ENCODE data around the gene NMNAT2.

The NMNAT2 gene

GRCh38 chr1:183233113-183233512 is 185.1 kb downstream of the NMNAT2 start:
- no peak for DNase-seq

DNA sequence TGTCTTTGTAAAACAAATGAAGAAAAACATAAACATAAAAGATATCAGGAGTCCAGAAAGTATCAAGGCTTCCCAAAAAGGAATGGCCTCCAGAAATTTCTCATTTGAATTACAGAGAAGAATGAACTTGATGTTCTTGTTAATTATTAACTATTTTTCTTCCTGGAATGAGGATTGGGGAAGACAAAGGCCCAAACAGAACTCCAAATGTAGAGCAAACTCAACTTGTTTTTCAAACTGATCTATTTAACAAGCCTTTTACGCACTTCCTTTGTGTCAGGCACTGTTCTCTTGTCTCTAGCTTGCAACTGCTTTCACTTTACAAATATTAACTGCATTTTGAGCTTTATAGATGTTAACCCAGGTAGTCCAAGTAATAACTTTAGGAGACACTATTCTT is 186.6 kb downstream of the NMNAT2 start:
- no peak for DNase-seq

DNA sequence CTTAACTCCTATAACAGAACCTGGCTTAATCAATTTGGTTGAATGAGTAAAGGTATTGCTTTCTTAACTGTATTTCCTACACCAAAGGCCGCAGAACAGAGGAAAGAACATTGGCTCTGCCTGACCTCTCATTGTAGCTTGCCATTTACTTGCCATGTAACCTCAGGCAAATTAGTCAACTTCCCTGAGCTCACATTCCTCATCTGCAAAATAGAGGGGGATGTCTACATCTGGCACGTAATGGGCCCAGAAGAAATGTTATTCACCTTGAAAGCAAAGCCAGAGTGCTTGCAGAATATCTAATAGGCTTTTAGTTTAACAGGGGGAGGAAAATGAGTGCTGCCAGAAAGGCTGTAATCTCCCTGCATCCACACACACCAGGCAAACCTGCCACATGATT is 187.8 kb downstream of the NMNAT2 start:
- no peak for DNase-seq

DNA sequence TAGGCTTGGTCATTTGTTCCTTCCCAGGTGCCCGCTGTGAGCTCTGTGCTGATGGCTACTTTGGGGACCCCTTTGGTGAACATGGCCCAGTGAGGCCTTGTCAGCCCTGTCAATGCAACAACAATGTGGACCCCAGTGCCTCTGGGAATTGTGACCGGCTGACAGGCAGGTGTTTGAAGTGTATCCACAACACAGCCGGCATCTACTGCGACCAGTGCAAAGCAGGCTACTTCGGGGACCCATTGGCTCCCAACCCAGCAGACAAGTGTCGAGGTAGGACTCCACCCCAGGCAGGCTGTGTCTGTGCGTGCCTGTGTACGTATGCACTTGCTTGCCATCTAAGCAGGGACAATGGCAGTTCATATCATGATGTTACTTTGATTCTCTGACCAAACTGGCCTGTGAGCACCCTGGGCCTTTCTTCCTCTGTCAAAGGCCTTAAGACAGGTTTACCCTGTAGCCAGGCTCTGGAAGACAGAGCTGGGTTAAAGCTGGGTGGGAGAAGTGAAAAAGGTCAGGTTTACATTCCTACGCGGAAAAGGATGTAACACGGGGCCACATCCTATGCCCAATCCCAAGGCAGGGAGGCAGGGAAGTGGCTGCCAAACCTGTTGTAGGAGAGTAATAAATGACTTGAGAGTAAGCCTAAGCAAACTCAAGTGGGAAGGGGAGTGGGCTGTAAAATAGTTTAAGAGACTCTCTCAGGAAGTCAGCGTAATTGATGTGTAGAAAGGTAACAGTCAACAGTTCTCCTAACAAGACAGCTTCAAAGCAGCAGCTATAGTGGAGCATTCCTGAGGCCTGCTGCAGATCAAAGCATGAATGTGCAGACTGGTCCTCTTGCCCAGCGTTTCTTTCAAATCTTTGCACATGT is 189.6 kb downstream of the NMNAT2 start:
- no peak for DNase-seq

DNA sequence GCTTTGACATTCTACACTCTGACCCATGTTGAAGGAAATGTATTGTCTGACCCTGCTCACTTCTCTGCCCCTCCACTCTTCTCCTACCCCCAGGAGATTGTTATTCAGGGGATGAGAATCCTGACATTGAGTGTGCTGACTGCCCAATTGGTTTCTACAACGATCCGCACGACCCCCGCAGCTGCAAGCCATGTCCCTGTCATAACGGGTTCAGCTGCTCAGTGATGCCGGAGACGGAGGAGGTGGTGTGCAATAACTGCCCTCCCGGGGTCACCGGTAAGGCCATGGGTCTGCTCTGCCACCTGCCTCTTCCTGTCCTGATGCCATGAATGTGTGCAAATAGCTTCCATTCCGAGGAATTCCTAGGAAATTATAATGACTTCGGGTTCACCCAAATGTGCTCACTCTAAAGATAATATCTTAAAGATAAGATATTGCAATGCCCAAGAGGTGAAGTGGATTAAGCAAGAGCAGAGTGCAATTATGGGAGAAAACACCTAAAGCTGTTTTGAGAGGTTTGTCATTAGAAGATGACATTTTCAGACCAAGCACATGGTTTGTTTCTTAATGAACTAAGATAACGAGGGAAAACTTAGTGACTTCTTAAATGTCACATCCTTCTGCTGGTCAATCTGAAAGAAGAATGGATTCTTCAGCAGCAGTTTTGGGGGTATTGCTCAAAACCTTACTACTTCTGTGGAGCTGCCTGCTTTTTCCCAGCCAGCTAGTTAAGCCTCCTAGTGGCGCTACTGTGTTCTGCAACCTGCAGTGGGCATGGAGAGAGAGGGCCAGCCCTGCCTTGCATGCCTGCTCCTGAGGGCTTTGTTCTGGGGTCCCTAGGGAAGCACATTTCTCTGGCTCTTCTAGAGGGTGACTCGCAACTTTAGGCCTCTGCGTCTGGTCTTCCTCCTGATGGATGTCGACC is 190.5 kb downstream of the NMNAT2 start:
- peak; percentile 5 for DNase-seq

GRCh38 chr1:183226963-183227362 is 191.2 kb downstream of the NMNAT2 start:
- no peak for DNase-seq

DNA sequence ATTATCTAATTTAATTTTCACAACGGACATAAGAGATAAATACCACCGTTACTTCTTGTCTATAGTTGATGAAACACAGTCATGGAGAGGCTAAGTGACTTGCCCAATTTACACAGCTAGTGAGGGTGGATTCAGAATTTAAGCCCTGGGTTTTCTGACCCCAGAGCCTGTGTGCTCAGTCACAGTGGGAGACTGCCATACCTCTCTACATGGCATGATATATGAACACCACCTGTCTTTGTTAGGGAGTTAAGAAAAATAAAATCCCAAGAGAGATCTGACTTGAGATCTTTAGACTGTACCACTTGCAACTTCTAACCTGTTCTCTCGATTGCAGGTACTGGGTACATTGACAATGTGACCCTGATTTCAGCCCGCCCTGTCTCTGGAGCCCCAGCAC is 191.8 kb downstream of the NMNAT2 start:
- no peak for DNase-seq

DNA sequence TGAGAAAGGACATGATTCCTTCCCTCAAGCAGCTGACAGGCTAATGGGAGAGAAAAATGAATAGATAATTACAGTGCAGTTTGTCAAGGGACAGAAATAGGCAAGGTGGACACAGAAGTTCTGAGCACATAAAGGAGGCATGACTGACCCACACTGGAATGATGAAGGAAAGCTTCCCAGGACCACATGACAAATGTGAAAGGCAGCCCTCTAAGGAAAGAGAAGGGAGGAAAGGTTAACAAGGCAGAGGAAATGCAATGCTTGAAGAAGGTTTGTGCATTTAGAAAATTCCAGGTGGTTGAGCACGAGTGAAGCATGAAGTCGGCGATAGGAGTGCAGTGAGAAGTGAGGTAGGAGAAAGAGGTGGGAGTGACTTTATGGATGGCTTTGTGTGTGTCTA is 194.7 kb downstream of the NMNAT2 start:
- DNase-seq, result no peak

DNA sequence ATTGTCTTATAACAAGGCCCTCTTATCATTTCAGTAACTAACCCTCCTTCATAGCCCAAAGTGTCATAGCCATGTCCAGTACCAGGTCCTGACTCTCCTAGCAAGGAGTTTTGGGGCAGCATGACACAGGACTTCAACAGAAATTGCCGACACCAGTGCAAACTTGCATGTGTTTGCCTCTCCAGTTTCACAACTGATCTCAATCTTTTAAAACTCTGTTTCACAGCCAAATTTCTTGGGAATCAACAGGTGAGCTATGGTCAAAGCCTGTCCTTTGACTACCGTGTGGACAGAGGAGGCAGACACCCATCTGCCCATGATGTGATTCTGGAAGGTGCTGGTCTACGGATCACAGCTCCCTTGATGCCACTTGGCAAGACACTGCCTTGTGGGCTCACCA is 195.3 kb downstream of the NMNAT2 start:
- no peak for DNase-seq

GRCh38 chr1:183219616-183220009 is 198.6 kb downstream of the NMNAT2 start:
- DNase-seq, result no peak

DNA sequence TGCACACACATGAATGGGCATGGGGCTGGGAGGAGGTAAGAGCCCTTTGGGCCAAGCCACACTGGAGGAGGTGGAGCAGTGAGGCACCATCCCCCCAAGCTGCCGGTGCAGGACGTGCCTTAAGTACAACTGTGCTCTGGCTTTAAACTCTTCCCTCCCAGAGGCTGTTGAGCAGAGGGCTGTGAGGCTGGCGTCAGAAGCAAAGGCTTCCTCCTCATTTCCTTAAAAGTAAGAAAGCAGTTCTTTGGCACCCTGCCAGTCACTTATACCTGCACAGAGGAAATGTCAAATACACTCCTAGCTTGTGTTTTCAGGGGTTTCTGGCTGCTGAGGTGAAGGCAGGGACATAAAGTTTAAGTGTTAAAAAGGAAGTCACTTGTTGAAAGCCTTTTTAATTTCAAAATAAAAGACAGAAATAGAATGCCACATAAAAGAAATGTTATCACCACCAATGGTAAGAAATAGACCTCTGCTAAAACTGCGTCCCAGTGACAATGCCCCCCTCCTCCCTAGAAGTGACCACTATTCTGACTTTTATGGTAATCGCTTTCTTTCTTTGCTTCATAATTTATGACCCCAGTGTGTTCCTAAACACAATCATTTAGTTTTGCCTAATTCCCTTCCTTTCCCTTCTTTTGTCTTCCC is 199.1 kb downstream of the NMNAT2 start:
- no peak for DNase-seq

GRCh38 chr1:183218027-183218618 is 200.1 kb downstream of the NMNAT2 start:
- no peak for DNase-seq

DNA sequence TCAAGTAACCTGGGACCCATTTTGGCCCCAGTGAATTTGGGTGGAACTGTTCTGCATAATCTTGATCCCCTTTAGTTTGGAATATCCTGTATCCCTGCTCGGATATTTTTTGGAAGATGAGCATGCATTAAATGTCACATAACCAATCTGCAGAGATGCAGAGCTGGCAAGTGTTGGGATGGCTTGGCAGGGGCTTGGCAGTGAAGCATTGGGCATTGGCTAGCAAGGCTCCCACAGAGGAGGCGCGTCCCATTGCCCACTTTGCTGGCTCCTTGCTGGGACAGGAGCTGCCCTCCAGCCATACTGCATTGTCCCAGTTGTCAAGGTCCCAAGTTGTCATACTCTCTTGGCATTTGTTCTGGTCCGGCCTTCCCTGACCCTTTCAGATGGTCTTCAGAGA is 202.2 kb downstream of the NMNAT2 start:
- no peak for DNase-seq

DNA sequence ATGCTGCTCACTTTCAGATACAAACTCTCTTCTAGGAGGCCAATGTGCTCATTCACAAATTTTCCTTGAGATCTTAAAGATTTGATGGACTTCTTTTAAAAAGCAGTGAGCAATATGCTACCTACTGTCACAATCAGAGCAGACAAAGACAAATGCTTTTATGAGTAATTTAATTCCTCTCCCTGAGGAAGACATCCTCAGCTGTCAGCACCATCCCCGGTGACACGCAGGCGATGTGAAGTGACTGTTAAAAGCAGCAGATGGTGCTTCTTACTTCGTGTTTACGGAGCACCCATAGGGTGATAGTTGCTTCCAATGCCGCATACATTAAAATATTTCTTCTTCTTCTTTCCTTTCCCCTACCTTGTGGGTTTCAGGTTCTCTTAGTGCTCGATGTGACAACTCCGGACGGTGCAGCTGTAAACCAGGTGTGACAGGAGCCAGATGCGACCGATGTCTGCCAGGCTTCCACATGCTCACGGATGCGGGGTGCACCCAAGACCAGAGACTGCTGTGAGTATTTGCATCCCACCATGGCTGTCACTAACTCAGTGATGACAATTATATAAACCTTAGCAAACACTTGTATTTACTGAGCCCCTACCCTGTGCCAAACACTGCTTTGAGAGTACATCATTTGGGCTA is 203.0 kb downstream of the NMNAT2 start:
- DNase-seq, result no peak

DNA sequence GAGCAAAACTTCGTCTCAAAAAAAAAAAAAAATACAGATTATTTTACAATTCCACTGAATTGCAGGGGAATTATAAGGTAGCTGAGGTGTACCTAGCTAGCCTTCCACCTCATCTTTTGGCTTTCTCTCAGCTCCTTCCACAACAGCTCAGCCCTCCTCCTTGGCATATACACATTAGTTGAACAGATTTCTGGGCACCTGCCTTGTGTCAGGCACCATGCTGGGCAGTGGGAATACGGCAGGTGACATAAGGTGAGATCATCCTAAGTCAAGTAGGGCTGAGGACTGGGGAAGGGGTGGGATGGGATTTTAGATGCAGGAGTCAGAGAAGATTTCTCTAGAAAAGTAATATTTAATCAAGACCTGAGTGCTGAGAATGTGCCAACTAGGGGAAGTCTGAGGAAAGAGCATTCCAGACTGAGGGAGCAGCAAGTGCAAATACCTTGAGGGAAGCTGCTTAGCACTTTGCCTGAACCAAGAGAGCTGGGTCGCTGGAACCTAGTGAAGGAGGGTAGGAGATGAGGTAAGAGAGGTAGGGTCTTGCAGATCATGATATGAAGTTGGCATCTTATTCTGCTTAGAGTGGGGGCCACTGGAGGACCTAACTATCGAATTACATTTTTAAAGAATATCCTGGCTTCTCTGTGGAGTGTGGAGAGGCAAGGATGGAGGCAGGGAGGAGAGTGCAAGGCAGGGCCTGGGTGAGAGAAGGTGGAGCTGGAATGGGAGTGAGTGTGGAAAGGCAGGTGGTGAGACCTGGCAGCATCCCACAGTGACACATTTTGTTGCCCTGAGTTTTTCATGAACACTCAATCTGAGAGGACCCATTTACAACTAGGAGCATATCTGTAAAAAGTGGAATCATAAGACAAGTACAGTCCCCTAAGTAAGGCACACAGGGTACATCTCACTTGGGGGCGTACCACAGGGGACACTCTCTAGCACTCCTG is 203.9 kb downstream of the NMNAT2 start:
- DNase-seq, result no peak

DNA sequence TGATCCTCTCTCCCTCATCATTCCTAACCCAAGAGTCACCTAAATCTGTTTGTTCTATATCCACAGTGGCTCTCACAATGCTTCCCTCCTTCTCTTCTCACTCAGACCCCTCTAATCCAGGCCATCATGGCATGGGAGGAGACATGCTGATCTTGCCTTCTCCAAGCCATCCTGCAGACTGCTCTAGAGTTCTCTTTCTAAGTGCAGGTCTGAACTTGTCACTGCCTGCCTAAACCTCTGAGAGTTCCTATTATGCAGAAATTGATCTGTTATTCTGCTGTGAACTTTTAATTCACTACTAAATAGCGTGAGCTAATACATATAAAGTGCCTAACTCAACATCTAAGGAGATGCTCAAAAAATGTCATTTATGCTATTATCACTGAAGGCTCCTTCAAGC is 205.3 kb downstream of the NMNAT2 start:
- DNase-seq, result no peak

DNA sequence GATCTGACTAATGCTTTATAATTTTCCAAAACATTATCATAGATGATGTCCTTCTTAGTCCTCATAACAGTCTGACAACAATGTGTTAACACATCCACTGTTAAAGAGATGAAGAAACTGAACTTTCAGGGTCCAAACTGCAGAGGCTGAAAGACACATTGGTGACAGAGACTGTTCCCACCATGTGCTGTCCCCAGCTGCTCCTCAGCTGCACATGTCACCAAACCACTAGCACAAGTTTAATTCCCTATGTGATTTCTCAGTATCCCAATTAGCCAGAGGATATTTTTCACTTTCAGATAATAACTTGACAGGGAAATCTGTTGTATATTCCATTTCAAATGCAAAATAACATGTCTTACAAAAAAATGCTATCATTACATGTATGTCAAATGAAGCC is 207.5 kb downstream of the NMNAT2 start:
- DNase-seq, result no peak

- DNase-seq, result no peak
These were observed 208.5 kb downstream of the NMNAT2 start for GRCh38 chr1:183209533-183210158.

DNA sequence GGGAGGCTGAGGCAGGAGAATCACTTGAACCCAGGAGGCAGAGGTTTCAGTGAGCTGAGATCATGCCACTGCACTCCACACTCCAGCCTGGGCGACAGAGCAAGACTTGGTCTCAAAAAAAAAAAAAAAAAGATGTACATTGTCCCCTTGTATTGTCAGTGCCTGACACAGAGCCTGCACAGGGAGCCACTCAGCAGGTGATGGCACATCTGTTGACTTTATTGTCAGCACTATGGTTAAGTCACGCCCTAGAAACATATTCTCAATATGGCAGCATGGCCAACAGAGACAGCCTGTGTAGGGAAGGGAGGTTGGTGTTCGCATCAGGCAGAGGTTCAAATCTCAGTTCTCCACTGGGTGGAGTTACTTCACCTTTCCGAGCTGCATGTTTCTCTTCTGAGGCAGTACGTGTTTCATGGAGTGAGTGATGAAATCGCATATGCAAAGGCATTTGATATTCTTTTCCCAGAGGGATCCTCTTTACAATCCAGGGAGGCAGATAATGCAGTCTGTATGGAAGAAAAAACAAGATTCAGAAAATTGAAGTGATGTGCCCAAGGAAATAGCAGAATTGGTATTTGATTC is 211.6 kb downstream of the NMNAT2 start:
- DNase-seq, result no peak

DNA sequence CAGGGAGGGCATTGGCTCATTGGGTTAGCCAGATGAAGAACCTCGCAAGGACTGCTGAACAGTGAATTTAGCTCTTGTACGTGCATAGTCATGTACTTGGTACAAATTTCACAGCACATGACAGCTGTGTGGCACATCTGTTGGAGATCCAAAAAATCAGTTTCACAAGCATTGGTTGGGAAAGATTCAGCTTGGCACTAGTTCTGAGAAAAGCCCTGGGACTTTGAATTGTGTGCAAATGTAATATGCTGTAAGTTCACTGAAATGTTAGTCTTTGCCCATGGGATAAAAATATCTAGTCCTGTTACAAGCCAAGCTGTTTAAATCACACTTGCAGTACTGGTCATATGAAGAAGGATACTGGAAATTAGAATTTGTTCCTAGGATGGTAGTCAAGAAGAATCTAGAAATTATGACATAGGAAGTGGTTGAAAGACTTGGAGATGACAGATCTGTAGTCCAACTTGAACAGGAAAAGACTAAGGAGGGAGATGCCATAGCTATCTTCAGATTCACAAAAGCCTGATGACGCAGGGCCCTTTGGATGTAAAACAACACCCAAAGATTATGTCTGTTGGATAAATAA is 212.9 kb downstream of the NMNAT2 start:
- no peak for DNase-seq

All from NCI-H1048 (cell line).